ENCODE measurements around the gene SAMD4A. TPM values are rescaled to one million over a fixed set of nuclear protein-coding genes. Genes with fewer than 3 reads are reported as not detected.

SAMD4A gene
- total and polyA plus RNA-seq, 2 donors, result 1.7 to 2.8 TPM

DNA sequence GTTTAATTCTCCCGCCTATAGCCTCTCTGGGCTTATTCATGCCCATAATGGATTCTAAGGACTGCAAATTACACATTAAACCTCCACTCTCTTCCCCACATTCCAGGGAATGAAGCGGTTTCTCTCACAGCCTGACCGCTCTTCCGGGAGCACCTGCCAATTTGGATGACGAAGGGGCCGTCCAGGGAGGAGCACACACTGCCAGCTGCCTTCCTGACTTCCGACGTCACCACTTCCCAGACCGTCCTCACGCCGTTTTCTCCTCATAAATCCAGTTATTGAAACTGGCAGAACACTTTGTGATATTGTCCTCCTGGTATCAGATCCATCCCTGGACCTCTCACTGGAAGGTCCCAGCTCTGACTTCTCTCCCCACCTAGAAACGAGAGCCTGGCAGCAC lies 248.1 kb downstream of the SAMD4A start:
- H3K4me1 ChIP-seq (ENCODE audit: control insufficient read depth in 2 of 2, insufficient read depth in 2 of 2, low read length in 2 of 2), result no peaks in the 10 kb centered on the region
- no peaks in the 10 kb centered on the region for H3K27me3 ChIP-seq (ENCODE audit: control insufficient read depth in 2 of 2, insufficient read depth in 1 of 2, low read length in 1 of 2)
- H3K9me3 ChIP-seq (ENCODE audit: control insufficient read depth in 2 of 2, insufficient read depth in 1 of 2, low read length in 1 of 2), result no peaks in the 10 kb centered on the region
- DNase-seq (ENCODE audit: low read depth in 6 of 9, low spot score in 9 of 9), result no peak
- H3K4me3 ChIP-seq (ENCODE audit: low read length in 2 of 2), result no peak overlapping the region
- WGBS, result 95% methylated on average over 12 of the region's 12 CpGs
- H3K36me3 ChIP-seq (ENCODE audit: control insufficient read depth in 2 of 2, insufficient read depth in 2 of 2, low read length in 1 of 2), result no peaks in the 10 kb centered on the region
- H3K27ac ChIP-seq (ENCODE audit: low read depth in 1 of 2, low read length in 1 of 2), result no peak overlapping the region

DNA sequence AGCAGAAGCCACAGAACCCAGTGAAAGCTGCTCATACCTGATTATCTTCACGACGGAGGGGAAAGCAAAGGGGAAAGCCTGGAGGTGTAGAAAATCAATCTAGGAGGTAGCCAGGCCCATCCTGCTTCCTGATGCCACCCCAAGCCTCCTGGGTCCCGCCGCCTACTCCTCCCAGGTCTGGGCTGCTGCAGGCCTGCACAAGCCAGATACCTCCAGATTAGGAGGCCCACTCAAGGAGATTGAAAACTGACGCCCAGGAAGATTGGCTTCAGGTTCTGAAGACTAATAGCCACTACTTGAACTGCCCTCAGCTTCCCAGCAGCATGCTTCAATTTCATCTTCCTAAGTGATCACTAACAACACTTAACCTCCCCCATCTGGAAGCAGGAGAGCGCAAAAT lies 248.6 kb downstream of the SAMD4A start:
- no peak for DNase-seq (ENCODE audit: low read depth in 6 of 9, low spot score in 9 of 9)
- Histone ChIP-seq H3K4me1 (ENCODE audit: control insufficient read depth in 2 of 2, insufficient read depth in 2 of 2, low read length in 2 of 2) (no peaks in the 10 kb centered on the region), H3K36me3 (ENCODE audit: control insufficient read depth in 2 of 2, insufficient read depth in 2 of 2, low read length in 1 of 2) (no peaks in the 10 kb centered on the region), H3K9me3 (ENCODE audit: control insufficient read depth in 2 of 2, insufficient read depth in 1 of 2, low read length in 1 of 2) (no peaks in the 10 kb centered on the region), H3K4me3 (ENCODE audit: low read length in 2 of 2) (no peak overlapping the region), H3K27ac (ENCODE audit: low read depth in 1 of 2, low read length in 1 of 2) (no peak overlapping the region), H3K27me3 (ENCODE audit: control insufficient read depth in 2 of 2, insufficient read depth in 1 of 2, low read length in 1 of 2) (no peaks in the 10 kb centered on the region)
- WGBS, result 98% methylated on average over 6 of the region's 6 CpGs

DNA sequence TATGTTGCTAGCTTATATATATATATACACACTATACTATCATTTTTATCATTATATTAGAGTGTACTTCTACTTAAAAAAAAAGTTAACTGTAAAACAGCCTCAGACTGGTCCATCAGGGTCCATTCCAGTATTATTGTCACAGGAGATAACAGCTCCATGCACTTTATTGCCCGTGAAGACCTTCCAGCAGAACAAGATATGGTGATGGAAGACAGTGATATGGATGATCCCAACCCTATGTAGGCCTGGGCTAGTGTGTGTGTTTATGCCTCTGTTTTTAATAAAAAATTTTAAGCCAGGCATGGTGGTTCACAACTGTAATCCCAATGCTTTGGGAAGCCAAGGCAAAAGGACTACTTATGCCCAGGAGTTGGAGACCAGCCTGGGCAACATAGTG lies 249.5 kb downstream of the SAMD4A start:
- H3K27me3 ChIP-seq (ENCODE audit: control insufficient read depth in 2 of 2, insufficient read depth in 1 of 2, low read length in 1 of 2), result no peaks in the 10 kb centered on the region
- 94% methylated on average over 1 of the region's 1 CpG for WGBS
- H3K36me3 ChIP-seq (ENCODE audit: control insufficient read depth in 2 of 2, insufficient read depth in 2 of 2, low read length in 1 of 2), result no peaks in the 10 kb centered on the region
- H3K9me3 ChIP-seq (ENCODE audit: control insufficient read depth in 2 of 2, insufficient read depth in 1 of 2, low read length in 1 of 2), result no peaks in the 10 kb centered on the region
- no peak for DNase-seq (ENCODE audit: low read depth in 6 of 9, low spot score in 9 of 9)
- no peak overlapping the region for H3K4me3 ChIP-seq (ENCODE audit: low read length in 2 of 2)
- no peak overlapping the region for H3K27ac ChIP-seq (ENCODE audit: low read depth in 1 of 2, low read length in 1 of 2)
- no peaks in the 10 kb centered on the region for H3K4me1 ChIP-seq (ENCODE audit: control insufficient read depth in 2 of 2, insufficient read depth in 2 of 2, low read length in 2 of 2)

- Histone ChIP-seq H3K9me3 (ENCODE audit: control insufficient read depth in 2 of 2, insufficient read depth in 1 of 2, low read length in 1 of 2) (no peaks in the 10 kb centered on the region), H3K27me3 (ENCODE audit: control insufficient read depth in 2 of 2, insufficient read depth in 1 of 2, low read length in 1 of 2) (no peaks in the 10 kb centered on the region), H3K27ac (ENCODE audit: low read depth in 1 of 2, low read length in 1 of 2) (no peak overlapping the region), H3K4me1 (ENCODE audit: control insufficient read depth in 2 of 2, insufficient read depth in 2 of 2, low read length in 2 of 2) (no peaks in the 10 kb centered on the region), H3K4me3 (ENCODE audit: low read length in 2 of 2) (no peak overlapping the region), H3K36me3 (ENCODE audit: control insufficient read depth in 2 of 2, insufficient read depth in 2 of 2, low read length in 1 of 2) (no peaks in the 10 kb centered on the region)
- 95% methylated on average over 5 of the region's 5 CpGs for WGBS
- no peak for DNase-seq (ENCODE audit: low read depth in 6 of 9, low spot score in 9 of 9)
These were observed 250.6 kb downstream of the SAMD4A start for GRCh38 chr14:54817506-54817905.

GRCh38 chr14:54818201-54819133 lies 251.5 kb downstream of the SAMD4A start:
- DNase-seq (ENCODE audit: low read depth in 6 of 9, low spot score in 9 of 9), result no peak
- H3K9me3 ChIP-seq (ENCODE audit: control insufficient read depth in 2 of 2, insufficient read depth in 1 of 2, low read length in 1 of 2), result no peaks in the 10 kb centered on the region
- H3K4me3 ChIP-seq (ENCODE audit: low read length in 2 of 2), result no peak overlapping the region
- no peak overlapping the region for H3K27ac ChIP-seq (ENCODE audit: low read depth in 1 of 2, low read length in 1 of 2)
- H3K36me3 ChIP-seq (ENCODE audit: control insufficient read depth in 2 of 2, insufficient read depth in 2 of 2, low read length in 1 of 2), result no peaks in the 10 kb centered on the region
- H3K27me3 ChIP-seq (ENCODE audit: control insufficient read depth in 2 of 2, insufficient read depth in 1 of 2, low read length in 1 of 2), result no peaks in the 10 kb centered on the region
- 86% methylated on average over 14 of the region's 14 CpGs for WGBS
- no peaks in the 10 kb centered on the region for H3K4me1 ChIP-seq (ENCODE audit: control insufficient read depth in 2 of 2, insufficient read depth in 2 of 2, low read length in 2 of 2)

DNA sequence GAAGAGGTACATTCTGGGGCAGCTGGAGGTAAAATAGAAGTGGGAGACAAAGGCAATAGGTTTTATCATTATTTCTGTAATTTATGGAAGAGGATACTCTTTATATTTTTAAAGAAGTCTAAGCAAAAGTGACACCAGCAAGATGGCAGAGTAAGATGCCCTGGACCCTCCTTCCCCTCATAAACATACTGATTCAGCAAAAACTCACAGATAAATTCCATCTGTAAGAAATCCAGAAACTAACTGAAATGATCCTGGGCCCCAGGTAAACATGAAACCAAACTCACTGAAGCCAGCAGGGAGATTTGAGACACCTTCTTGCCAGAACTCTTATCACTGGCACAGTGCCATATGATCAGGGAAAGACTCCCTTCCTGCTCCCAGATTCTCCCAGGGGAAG lies 255.8 kb downstream of the SAMD4A start:
- Histone ChIP-seq H3K36me3 (ENCODE audit: control insufficient read depth in 2 of 2, insufficient read depth in 2 of 2, low read length in 1 of 2) (no peaks in the 10 kb centered on the region), H3K27me3 (ENCODE audit: control insufficient read depth in 2 of 2, insufficient read depth in 1 of 2, low read length in 1 of 2) (no peaks in the 10 kb centered on the region), H3K27ac (ENCODE audit: low read depth in 1 of 2, low read length in 1 of 2) (no peak overlapping the region), H3K4me3 (ENCODE audit: low read length in 2 of 2) (no peak overlapping the region), H3K4me1 (ENCODE audit: control insufficient read depth in 2 of 2, insufficient read depth in 2 of 2, low read length in 2 of 2) (no peaks in the 10 kb centered on the region), H3K9me3 (ENCODE audit: control insufficient read depth in 2 of 2, insufficient read depth in 1 of 2, low read length in 1 of 2) (no peaks in the 10 kb centered on the region)
- DNase-seq (ENCODE audit: low read depth in 6 of 9, low spot score in 9 of 9), result no peak

- Histone ChIP-seq H3K4me1 (ENCODE audit: control insufficient read depth in 2 of 2, insufficient read depth in 2 of 2, low read length in 2 of 2) (no peaks in the 10 kb centered on the region), H3K9me3 (ENCODE audit: control insufficient read depth in 2 of 2, insufficient read depth in 1 of 2, low read length in 1 of 2) (no peaks in the 10 kb centered on the region), H3K27ac (ENCODE audit: low read depth in 1 of 2, low read length in 1 of 2) (no peak overlapping the region), H3K27me3 (ENCODE audit: control insufficient read depth in 2 of 2, insufficient read depth in 1 of 2, low read length in 1 of 2) (no peaks in the 10 kb centered on the region), H3K36me3 (ENCODE audit: control insufficient read depth in 2 of 2, insufficient read depth in 2 of 2, low read length in 1 of 2) (no peaks in the 10 kb centered on the region), H3K4me3 (ENCODE audit: low read length in 2 of 2) (no peak overlapping the region)
- DNase-seq (ENCODE audit: low read depth in 6 of 9, low spot score in 9 of 9), result no peak
- WGBS, result 98% methylated on average over 2 of the region's 2 CpGs
These were observed 257.0 kb downstream of the SAMD4A start for GRCh38 chr14:54823757-54824549.

DNA sequence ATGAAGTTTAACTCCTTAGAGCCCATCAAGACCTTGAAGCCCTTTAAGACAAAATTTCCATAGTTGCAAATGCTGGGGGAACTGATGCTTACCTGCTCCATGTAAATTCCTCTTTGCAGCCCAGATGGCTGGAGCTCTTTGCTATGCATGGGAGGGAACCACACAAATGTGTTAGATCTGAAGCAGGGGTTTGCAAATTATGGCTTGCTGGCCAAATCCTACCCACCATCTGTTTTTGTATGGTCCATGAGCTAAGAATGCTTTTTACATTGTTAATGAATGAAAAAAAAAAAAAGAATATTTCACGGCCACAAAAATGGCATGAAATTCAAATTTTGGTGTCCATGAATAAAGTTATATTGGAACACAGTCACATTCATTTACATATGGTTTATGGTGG lies 261.1 kb downstream of the SAMD4A start:
- H3K36me3 ChIP-seq (ENCODE audit: control insufficient read depth in 2 of 2, insufficient read depth in 2 of 2, low read length in 1 of 2), result no peaks in the 10 kb centered on the region
- H3K9me3 ChIP-seq (ENCODE audit: control insufficient read depth in 2 of 2, insufficient read depth in 1 of 2, low read length in 1 of 2), result no peaks in the 10 kb centered on the region
- H3K4me3 ChIP-seq (ENCODE audit: low read length in 2 of 2), result no peak overlapping the region
- H3K4me1 ChIP-seq (ENCODE audit: control insufficient read depth in 2 of 2, insufficient read depth in 2 of 2, low read length in 2 of 2), result no peaks in the 10 kb centered on the region
- no peak for DNase-seq (ENCODE audit: low read depth in 6 of 9, low spot score in 9 of 9)
- 99% methylated on average over 1 of the region's 1 CpG for WGBS
- H3K27ac ChIP-seq (ENCODE audit: low read depth in 1 of 2, low read length in 1 of 2), result no peak overlapping the region
- no peaks in the 10 kb centered on the region for H3K27me3 ChIP-seq (ENCODE audit: control insufficient read depth in 2 of 2, insufficient read depth in 1 of 2, low read length in 1 of 2)

- Histone ChIP-seq H3K36me3 (ENCODE audit: control insufficient read depth in 2 of 2, insufficient read depth in 2 of 2, low read length in 1 of 2) (no peaks in the 10 kb centered on the region), H3K27me3 (ENCODE audit: control insufficient read depth in 2 of 2, insufficient read depth in 1 of 2, low read length in 1 of 2) (no peaks in the 10 kb centered on the region), H3K9me3 (ENCODE audit: control insufficient read depth in 2 of 2, insufficient read depth in 1 of 2, low read length in 1 of 2) (no peaks in the 10 kb centered on the region), H3K4me3 (ENCODE audit: low read length in 2 of 2) (no peak overlapping the region), H3K27ac (ENCODE audit: low read depth in 1 of 2, low read length in 1 of 2) (no peak overlapping the region), H3K4me1 (ENCODE audit: control insufficient read depth in 2 of 2, insufficient read depth in 2 of 2, low read length in 2 of 2) (no peaks in the 10 kb centered on the region)
- WGBS, result 92% methylated on average over 8 of the region's 8 CpGs
- no peak for DNase-seq (ENCODE audit: low read depth in 6 of 9, low spot score in 9 of 9)
These were observed 262.7 kb downstream of the SAMD4A start for GRCh38 chr14:54829486-54830224.

All from thymus (tissue), 11 donors.